Adrenal gland (tissue), 12 donors: Measurements from ENCODE around the gene LAMB4. TPM values are rescaled to one million over a fixed set of nuclear protein-coding genes. Genes with fewer than 3 reads are reported as not detected.
A peak's percentile ranks its signal among the peaks of the same experiment; 100 is the strongest.

Experiments used
- DNase-seq, 7 donors: peaks; one replicate each; pipeline ENCODE4 v3.0.0-alpha.2; 2019 to 2020
- H3K27ac ChIP-seq, 5 donors: fragments of 200-600 bp; sonication (generic) in 4 of 5; 1 replicate in 3 of 5; 2 replicates in 2 of 5; pipeline versions ENCODE4 v1.5.1 to v1.8.0; 2016 to 2020; ENCODE audit warnings: mild to moderate bottlenecking in 1 of 5
- H3K27me3 ChIP-seq: fragments of 200-600 bp; 2 replicates; pipeline ENCODE4 v1.8.0; 2021
- H3K36me3 ChIP-seq, 2 donors: fragments of 200-600 bp; replicated peaks in 1 of 2; 1 replicate in 1 of 2; 2 replicates in 1 of 2; pipeline versions ENCODE4 v1.5.1 to v1.8.0; 2018 to 2022
- H3K4me1 ChIP-seq, 2 donors: fragments of 200-600 bp; replicated peaks in 1 of 2; 1 replicate in 1 of 2; 2 replicates in 1 of 2; pipeline versions ENCODE4 v1.5.1 to v1.8.0; 2018 to 2021
- H3K4me3 ChIP-seq, 4 donors: fragments of 200-600 bp; sonication (generic) in 3 of 4; one replicate each; pipeline ENCODE4 v1.5.1; 2016 to 2018
- H3K9me3 ChIP-seq, 3 donors: fragments of 200-600 bp; sonication (generic) in 1 of 3; replicated peaks in 1 of 3; 1 replicate in 2 of 3; 2 replicates in 1 of 3; pipeline versions ENCODE4 v1.5.1 to v1.8.0; 2016 to 2021
- CTCF ChIP-seq, 6 experiments: fragments of 450-650 bp in 4 of 6; fragments of 200-600 bp in 2 of 6; sonication (generic) in 1 of 6; IDR thresholded peaks; 1 replicate in 5 of 6; 2 replicates in 1 of 6; pipeline versions ENCODE4 v1.5.1 to v1.8.0; 2016 to 2021; ENCODE audit warnings: antibody characterized with exemption in 6 of 6, mild to moderate bottlenecking in 2 of 6, moderate library complexity in 1 of 6
- POLR2A ChIP-seq, 2 donors: fragments of 450-650 bp; IDR thresholded peaks; one replicate each; pipeline ENCODE4 v1.6.1; 2017; ENCODE audit warnings: antibody characterized with exemption in 2 of 2, mild to moderate bottlenecking in 2 of 2, moderate library complexity in 1 of 2
- WGBS, 4 donors: extraction: QIAGEN DNeasy Blood & Tissue Kit in 2 of 4; methylation state at CpG; one replicate each; pipeline versions ENCODE4 v1.1.5 to v1.1.7; 2013 to 2017; 5-methylcytosine and 5-hydroxymethylcytosine counted together
- intact Hi-C, 2 donors: fragments of 100-400 bp; cut with DNase I; formaldehyde crosslinking; loops; one replicate each; pipeline versions ENCODE4 v1.14.1 to v1.15.0; 2022 to 2023
- polyA plus RNA-seq, 3 donors: library from polyadenylated mRNA; stranded (reverse); fragments of 200-250 nt in 2 of 3; fragments of 350-450 nt in 1 of 3; fragmentation: Illumina TruSeq in 1 of 3; extraction: RNeasy Lipid Tissue Mini Kit (QIAGEN cat#74804) in 1 of 3; gene quantifications; one replicate each; pipeline ENCODE4 v1.2.3, GENCODE V29; 2013 to 2014
- total RNA-seq, 9 donors: library from RNA; depleted of rRNA in 4 of 9; stranded (reverse); fragments of >200 nt in 4 of 9; fragments of 120-200 nt in 1 of 9; fragmentation: NEBNext Ultra II Directional in 1 of 9; extraction: Animal tissue kit (Norgen Biotek cat#: 25700) in 1 of 9; gene quantifications; one replicate each; pipeline versions ENCODE4 v1.1.0 to v1.2.4, GENCODE V29; 2013 to 2023
- donor health status: healthy with polysubstance abuse.
- donor health status: Bipolar disorder and iron deficiency.
- donor health status: DM: yes; HTN: yes; CAD: no.
- donor health status: DM: no; HTN: no; CAD: no.
- donor health status: DM: no; HTN: no; CAD: no.
- donor health status: DM: yes; HTN: yes; CAD: no.

The LAMB4 gene
- total and polyA plus RNA-seq, 12 donors, result 0.12 to 1.0 (median 0.27) TPM; not detected in 5

- TF ChIP-seq POLR2A (IDR thresholded peaks at IDR 0.05) (no peak), CTCF (IDR thresholded peaks at IDR 0.05) (no peak)
These were observed 84.5 kb downstream of the LAMB4 start for GRCh38 chr7:108045669-108046068.

GRCh38 chr7:108045154-108045553 lies 85.0 kb downstream of the LAMB4 start:
- H3K9me3 ChIP-seq, result no peaks in the 10 kb centered on the region
- no peak for DNase-seq
- intact Hi-C loops, result no loop called here
- no peak for TF ChIP-seq POLR2A (IDR thresholded peaks at IDR 0.05)
- no peak for TF ChIP-seq CTCF (IDR thresholded peaks at IDR 0.05)
- no peaks in the 10 kb centered on the region for H3K36me3 ChIP-seq
- no peak overlapping the region for H3K4me3 ChIP-seq
- no peak overlapping the region for H3K27ac ChIP-seq
- no peaks in the 10 kb centered on the region for H3K4me1 ChIP-seq
- H3K27me3 ChIP-seq, result no peaks in the 10 kb centered on the region
- 6 to 16% (median 10%) methylated on average over 1 of the region's 1 CpG for WGBS, 4 donors

More at GRCh38 chr7:108045669-108046068, 84.5 kb downstream of the LAMB4 start:
- H3K27me3 ChIP-seq, result no peaks in the 10 kb centered on the region
- no peak overlapping the region for H3K27ac ChIP-seq
- DNase-seq, result no peak
- WGBS, 4 donors, result 57 to 80% (median 69%) methylated on average over 1 of the region's 1 CpG
- no peaks in the 10 kb centered on the region for H3K36me3 ChIP-seq
- no peak overlapping the region for H3K4me3 ChIP-seq
- intact Hi-C loops, result no loop called here
- H3K9me3 ChIP-seq, result no peaks in the 10 kb centered on the region
- no peaks in the 10 kb centered on the region for H3K4me1 ChIP-seq

GRCh38 chr7:108044345-108044744 lies 85.8 kb downstream of the LAMB4 start:
- Histone ChIP-seq H3K4me3 (no peak overlapping the region), H3K27ac (peak overlapping the region in 1 of 5 donors; percentile 7), H3K4me1 (no peaks in the 10 kb centered on the region), H3K9me3 (no peaks in the 10 kb centered on the region), H3K36me3 (no peaks in the 10 kb centered on the region), H3K27me3 (no peaks in the 10 kb centered on the region)
- DNase-seq, result no peak
- 80 to 89% (median 87%) methylated on average over 2 of the region's 2 CpGs for WGBS, 4 donors
- intact Hi-C loops, result no loop called here
- TF ChIP-seq CTCF (IDR thresholded peaks at IDR 0.05), result no peak
- no peak for TF ChIP-seq POLR2A (IDR thresholded peaks at IDR 0.05)

- no peak for DNase-seq
- H3K9me3 ChIP-seq, result no peaks in the 10 kb centered on the region
- H3K4me1 ChIP-seq, result no peaks in the 10 kb centered on the region
- H3K27ac ChIP-seq, result no peak overlapping the region
- no peaks in the 10 kb centered on the region for H3K36me3 ChIP-seq
- TF ChIP-seq CTCF (IDR thresholded peaks at IDR 0.05) (no peak), POLR2A (IDR thresholded peaks at IDR 0.05) (no peak)
- no peak overlapping the region for H3K4me3 ChIP-seq
- H3K27me3 ChIP-seq, result no peaks in the 10 kb centered on the region
- intact Hi-C loops, result no loop called here
These were observed 91.2 kb downstream of the LAMB4 start for GRCh38 chr7:108038986-108039385.
